Measurements from ENCODE around the gene CEL. TPM values are rescaled to one million over a fixed set of nuclear protein-coding genes. Genes with fewer than 3 reads are reported as not detected.

Gene CEL
- total and polyA plus RNA-seq, 5 experiments from 2014 or later = 1.3 to 1.6 TPM; not detected in 3

DNA sequence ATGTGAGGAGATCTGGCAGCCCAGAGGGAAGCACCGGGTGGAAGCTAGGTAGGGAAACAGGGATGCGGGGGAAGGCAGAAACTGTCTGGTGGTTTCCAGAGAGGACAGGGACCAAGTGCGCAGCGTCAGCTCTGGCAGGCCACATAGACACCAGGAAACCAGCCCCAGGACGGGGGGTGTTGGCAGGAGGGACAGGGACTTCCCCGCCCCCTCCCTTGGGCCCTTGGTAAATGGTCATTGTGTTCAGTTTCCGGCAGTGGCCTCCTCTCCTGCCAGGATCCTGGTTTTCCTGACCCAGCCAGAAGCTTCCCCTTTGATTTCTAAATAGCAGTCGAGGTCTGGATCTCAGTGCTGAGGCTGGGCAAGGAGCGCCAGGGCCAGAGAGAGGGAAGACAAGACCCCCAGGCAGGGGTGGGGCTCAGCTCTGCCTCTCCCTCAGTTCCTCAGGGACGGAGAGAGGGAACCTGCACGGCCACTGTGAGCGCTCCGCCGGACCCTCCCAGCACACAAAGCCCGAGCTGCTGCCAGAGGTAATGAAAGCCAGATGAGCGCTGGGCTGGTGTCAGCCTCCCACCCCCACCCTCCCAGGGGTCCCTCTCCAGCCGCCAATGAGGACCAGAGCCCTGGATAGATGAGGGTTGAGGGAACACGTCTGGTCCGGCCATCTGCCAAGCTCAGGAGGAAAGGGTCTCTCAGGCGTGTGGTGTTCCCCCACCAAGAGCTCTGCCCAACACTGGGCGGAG is 57.5 kb downstream of the CEL start:
- POLR2A ChIA-PET = interaction anchor here (0.6 to 7.4 kb wide), 8 partner anchors 10 to 97 kb away, joined by 3 to 54 read pairs (median 4); partner anchors contain the start of gene GTF3C5
- Mint-ChIP-seq H3K27ac (peak overlapping the region in 9 of 10 donors; percentile 34 to 84 (median 66)), H3K27me3 (no peaks in the 10 kb centered on the region), H3K9me3 (no peaks in the 10 kb centered on the region), H3K36me3 (no peaks in the 10 kb centered on the region), H3K4me1 (peaks cover 27 to 71% (median 63%) of the 10 kb centered on the region in 4 donors), H3K4me3 (peak overlapping the region; percentile 25 to 88 (median 76))
- peak in 1 of 10 donors; percentile 35 for DNase-seq
- no peak for ATAC-seq

DNA sequence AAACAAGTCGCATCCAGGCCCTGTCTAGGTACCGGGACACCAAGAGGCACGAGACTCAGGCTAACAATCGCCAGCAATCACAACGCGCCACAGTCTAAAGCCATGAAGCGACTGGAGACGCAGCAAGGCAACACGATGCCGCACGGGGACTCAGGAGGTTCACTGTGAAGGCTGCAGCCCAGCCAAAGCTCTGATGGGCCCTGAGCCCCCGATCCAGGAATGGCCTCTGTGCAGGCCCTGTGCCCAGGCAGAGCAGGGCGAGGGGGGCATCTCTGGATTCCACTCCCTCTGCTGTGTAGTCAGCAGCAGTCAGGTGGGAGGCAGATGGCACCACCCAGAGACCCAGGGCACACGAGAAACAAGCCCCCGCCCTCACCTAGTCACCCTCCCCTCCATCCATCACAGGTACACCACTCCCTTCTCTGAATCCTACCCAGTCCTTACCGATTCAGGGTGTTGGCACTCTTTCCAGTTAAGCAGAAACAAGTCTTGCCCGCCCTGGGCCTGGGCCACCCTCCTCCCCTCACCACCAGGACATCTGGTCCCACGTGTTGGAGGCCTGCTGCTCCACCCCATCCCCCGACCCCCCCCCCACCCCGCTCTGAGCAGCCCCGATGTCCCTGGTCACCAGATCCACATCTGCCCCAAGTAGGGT is 58.2 kb downstream of the CEL start:
- Mint-ChIP-seq H3K4me1 (peaks cover 31 to 71% (median 63%) of the 10 kb centered on the region in 4 donors), H3K27me3 (no peaks in the 10 kb centered on the region), H3K27ac (peak overlapping the region in 9 of 10 donors; percentile 34 to 90 (median 66)), H3K9me3 (no peaks in the 10 kb centered on the region), H3K4me3 (peak overlapping the region; percentile 39 to 88 (median 80)), H3K36me3 (no peaks in the 10 kb centered on the region)
- ATAC-seq (no peak), DNase-seq (no peak)
- POLR2A ChIA-PET = interaction anchor here (0.6 to 7.4 kb wide), 9 partner anchors 13 to 98 kb away, joined by 3 to 54 read pairs (median 7); partner anchors contain the start of gene GTF3C5

DNA sequence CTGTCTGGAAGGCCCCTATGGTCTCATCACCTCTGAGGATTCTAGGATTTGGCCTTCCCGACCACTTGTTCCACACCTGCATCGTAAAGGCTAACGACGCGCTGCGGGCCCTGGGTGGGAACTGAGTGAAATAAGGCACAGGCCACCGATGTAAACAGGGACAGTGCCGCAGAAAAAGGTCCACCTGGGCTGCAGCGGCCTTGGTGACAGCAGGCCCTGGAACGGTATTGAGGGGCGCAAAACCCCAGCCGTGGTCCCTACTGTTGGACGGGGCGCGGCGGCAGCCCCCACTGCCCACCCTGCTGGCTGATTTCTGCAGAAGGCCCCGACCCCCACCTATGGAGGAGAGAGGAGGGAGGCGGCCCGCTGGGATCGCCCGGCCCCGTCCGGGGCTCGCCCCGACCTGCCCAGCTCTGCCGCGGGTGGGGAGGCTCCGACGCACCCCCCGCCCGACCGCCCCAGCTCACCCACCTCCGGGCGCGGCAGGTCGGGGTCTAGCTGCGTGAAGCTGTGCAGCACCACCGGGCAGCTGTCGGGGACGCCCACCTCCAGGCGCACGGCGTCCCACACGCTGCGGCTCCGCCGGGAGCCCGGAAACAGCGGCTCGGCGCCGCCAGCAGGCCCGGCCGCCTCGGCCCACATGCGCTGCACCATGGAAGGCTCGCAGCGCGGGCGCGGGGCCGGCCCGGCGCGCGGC is 58.9 kb downstream of the CEL start:
- H3K27ac Mint-ChIP-seq = peak overlapping the region; percentile 40 to 90 (median 84)
- DNase-seq = peak in 1 of 10 donors; percentile 74
- ATAC-seq = peak; percentile 1 to 43

More for the DNA sequence above, 58.9 kb downstream of the CEL start:
- Mint-ChIP-seq H3K4me1 (peaks cover 31 to 73% (median 62%) of the 10 kb centered on the region in 4 donors), H3K4me3 (peak overlapping the region; percentile 72 to 88 (median 81)), H3K36me3 (no peaks in the 10 kb centered on the region), H3K9me3 (no peaks in the 10 kb centered on the region), H3K27me3 (no peaks in the 10 kb centered on the region)
- POLR2A ChIA-PET = interaction anchor here (0.9 to 6.0 kb wide), 6 partner anchors 9 to 28 kb away, joined by 3 to 54 read pairs (median 10); no protein-coding TSS in a partner anchor

Small RNA genes within 50 kb of the gene (microRNA-seq; reads per million reads assigned to microRNA genes)
- gene MIR6877 (ENCODE audit: borderline microRNAs expressed) = not detected

Other genes with a start within 250 kb of the CEL start
- gene AK8, start 183.7 kb upstream of the CEL start, total RNA-seq = not detected
- gene AK8, start 183.7 kb upstream of the CEL start, polyA plus RNA-seq = under 1 TPM in 1 of 3 donors, not detected in 2; 0.14 TPM
- 1 to 10 TPM; 1.9 to 2.2 TPM for gene SPACA9, start 183.1 kb upstream of the CEL start, total RNA-seq
- gene SPACA9, start 183.1 kb upstream of the CEL start, polyA plus RNA-seq = 1 to 10 TPM; 2.3 to 3.1 (median 2.4) TPM
- 10 to 100 TPM; 82.4 to 86.2 TPM for gene TSC1, start 117.4 kb upstream of the CEL start, total RNA-seq
- 1 to 10 TPM; 4.8 to 8.7 (median 8.3) TPM for gene TSC1, start 117.4 kb upstream of the CEL start, polyA plus RNA-seq
- under 1 TPM in 1 of 2 experiments, not detected in 1; 0.39 TPM for gene GFI1B, start 83.3 kb upstream of the CEL start, total RNA-seq
- gene GFI1B, start 83.3 kb upstream of the CEL start, polyA plus RNA-seq = under 1 TPM in 1 of 3 donors, not detected in 2; 0.16 TPM
- gene GTF3C5, start 31.0 kb upstream of the CEL start, total RNA-seq = 10 to 100 TPM; 78.7 to 81.2 TPM
- gene GTF3C5, start 31.0 kb upstream of the CEL start, polyA plus RNA-seq = 10 to 100 TPM; 33.7 to 40.1 (median 37.8) TPM
- 10 to 100 TPM; 93.7 to 99.9 TPM for gene RALGDS, start 59.3 kb downstream of the CEL start, total RNA-seq
- gene RALGDS, start 59.3 kb downstream of the CEL start, polyA plus RNA-seq = 10 to 100 TPM; 14.1 to 35.5 (median 29.4) TPM
- gene GBGT1, start 101.9 kb downstream of the CEL start, total RNA-seq = 1 to 10 TPM; 4.1 to 4.9 TPM
- gene GBGT1, start 101.9 kb downstream of the CEL start, polyA plus RNA-seq = not detected
- not detected for gene OBP2B, start 147.3 kb downstream of the CEL start, total RNA-seq
- gene OBP2B, start 147.3 kb downstream of the CEL start, polyA plus RNA-seq = not detected
- gene ABO, start 213.2 kb downstream of the CEL start, total RNA-seq = not detected
- gene ABO, start 213.2 kb downstream of the CEL start, polyA plus RNA-seq = not detected